Effector memory CD4-positive, alpha-beta T cell (primary cell): Measurements from ENCODE around the gene GPATCH3.
"Not testable (repeated sequence)": the region's sequence is repeated elsewhere in the genome, so short reads cannot be mapped to it uniquely, and the experiment has no call there.

ENCODE experiments used
- DNase-seq, 3 donors: peaks; one replicate each; pipeline ENCODE4 v3.0.0-alpha.2; 2020
- H3K27ac ChIP-seq: 2 replicates; pipeline ENCODE4 v1.7.0; 2013; ENCODE audit warnings: mild to moderate bottlenecking, low read length, moderate library complexity; ENCODE audit not compliant: insufficient read depth, poor library complexity, severe bottlenecking
- H3K27me3 ChIP-seq: replicated peaks from 2 replicates; pipeline ENCODE4 v1.7.0; 2013; ENCODE audit warnings: mild to moderate bottlenecking, low read length; ENCODE audit not compliant: insufficient read depth, control insufficient read depth, poor library complexity, severe bottlenecking
- H3K36me3 ChIP-seq: 2 replicates; pipeline ENCODE4 v1.7.0; 2013; ENCODE audit warnings: mild to moderate bottlenecking, low read length, moderate library complexity; ENCODE audit not compliant: control insufficient read depth, insufficient read depth
- H3K4me1 ChIP-seq: 2 replicates; pipeline ENCODE4 v1.7.0; 2013; ENCODE audit warnings: low read length, mild to moderate bottlenecking; ENCODE audit not compliant: control insufficient read depth, insufficient read depth, poor library complexity, severe bottlenecking
- H3K4me3 ChIP-seq: 2 replicates; pipeline ENCODE4 v1.7.0; 2013; ENCODE audit warnings: low read length, low read depth, mild to moderate bottlenecking; ENCODE audit not compliant: insufficient read depth, poor library complexity, severe bottlenecking
- H3K9me3 ChIP-seq: 2 replicates; pipeline ENCODE4 v1.7.0; 2013; ENCODE audit warnings: mild to moderate bottlenecking, low read length, moderate library complexity; ENCODE audit not compliant: control insufficient read depth

Gene GPATCH3

DNA sequence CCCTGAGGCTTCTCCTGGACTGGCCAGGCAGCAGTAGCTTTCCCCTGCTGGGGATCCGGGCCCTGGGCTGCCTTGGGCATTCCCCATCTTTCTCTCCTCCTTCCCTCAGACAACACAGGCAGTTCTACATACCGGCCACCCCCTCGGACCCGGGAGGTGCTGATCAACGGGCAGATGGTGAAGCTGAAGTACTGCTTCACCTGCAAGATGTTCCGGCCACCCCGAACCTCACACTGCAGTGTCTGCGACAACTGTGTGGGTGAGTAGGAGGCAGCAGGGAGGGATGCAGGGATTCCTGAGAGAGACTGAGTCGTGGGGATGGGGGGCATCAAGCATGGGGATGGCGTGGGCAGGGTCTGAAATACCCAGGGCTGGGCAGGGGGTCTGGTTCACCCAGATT, 51.8 kb downstream of the GPATCH3 start:
- Histone ChIP-seq H3K9me3 (no peaks in the 10 kb centered on the region), H3K4me1 (no peaks in the 10 kb centered on the region), H3K27ac (no peak overlapping the region), H3K4me3 (no peak overlapping the region), H3K27me3 (no peaks in the 10 kb centered on the region), H3K36me3 (peaks cover 75% of the 10 kb centered on the region)
- DNase-seq, result no peak

- H3K36me3 ChIP-seq, result peaks cover 75% of the 10 kb centered on the region
- not testable (repeated sequence) for H3K27me3 ChIP-seq, DNase-seq, H3K9me3 ChIP-seq, H3K4me1 ChIP-seq, H3K4me3 ChIP-seq, H3K27ac ChIP-seq
These were observed 52.4 kb downstream of the GPATCH3 start for GRCh38 chr1:26847826-26848225.

- H3K9me3 ChIP-seq, result no peaks in the 10 kb centered on the region
- no peaks in the 10 kb centered on the region for H3K27me3 ChIP-seq
- peaks cover 62% of the 10 kb centered on the region for H3K36me3 ChIP-seq
- no peak overlapping the region for H3K4me3 ChIP-seq
- H3K4me1 ChIP-seq, result peaks cover 3% of the 10 kb centered on the region
- DNase-seq, result no peak
- no peak overlapping the region for H3K27ac ChIP-seq
These were observed 55.7 kb downstream of the GPATCH3 start for GRCh38 chr1:26844424-26845196.
